Osteoblast (primary cell): ENCODE data around the gene OTOG. TPM values are rescaled to one million over a fixed set of nuclear protein-coding genes. Genes with fewer than 3 reads are reported as not detected.

Experiments
- DNase-seq: peaks from one replicate; pipeline ENCODE4 v3.0.0; 2011; ENCODE audit warnings: low spot score, mixed read lengths; ENCODE audit not compliant: insufficient read length; ENCODE audit errors: missing footprints
- H2AFZ ChIP-seq: 2 replicates; pipeline ENCODE4 v1.6.0; 2011; ENCODE audit warnings: mild to moderate bottlenecking, low read length
- H3K27ac ChIP-seq: 2 replicates; pipeline ENCODE4 v1.5.1; 2011; ENCODE audit warnings: mild to moderate bottlenecking, low read depth, low read length, moderate library complexity
- H3K27me3 ChIP-seq: 2 replicates; pipeline ENCODE4 v1.6.0; 2012; ENCODE audit warnings: mild to moderate bottlenecking, control low read depth, inconsistent platforms, low read length, moderate library complexity; ENCODE audit not compliant: insufficient read depth
- H3K36me3 ChIP-seq: 2 replicates; pipeline ENCODE4 v1.5.1; 2011; ENCODE audit warnings: mild to moderate bottlenecking, low read length, control low read depth, moderate library complexity; ENCODE audit not compliant: insufficient read depth
- H3K4me1 ChIP-seq: 2 replicates; pipeline ENCODE4 v1.5.1; 2011; ENCODE audit warnings: mild to moderate bottlenecking, low read length, control low read depth, moderate library complexity; ENCODE audit not compliant: insufficient read depth
- H3K4me2 ChIP-seq: 2 replicates; pipeline ENCODE4 v1.6.0; 2011; ENCODE audit warnings: mild to moderate bottlenecking, low read length; ENCODE audit not compliant: insufficient read depth
- H3K4me3 ChIP-seq: fragments of 200-600 bp; sonication (generic); 3 replicates; pipeline ENCODE4 v1.5.1; 2012; ENCODE audit warnings: mild to moderate bottlenecking, low read length, inconsistent platforms; ENCODE audit not compliant: insufficient read depth
- H3K79me2 ChIP-seq: 2 replicates; pipeline ENCODE4 v1.6.0; 2012; ENCODE audit warnings: mild to moderate bottlenecking, low read length, control low read depth, inconsistent platforms; ENCODE audit not compliant: insufficient read depth
- H3K9me3 ChIP-seq: 2 replicates; pipeline ENCODE4 v1.5.1; 2011; ENCODE audit warnings: low read depth, low read length, control low read depth
- H4K20me1 ChIP-seq: 2 replicates; pipeline ENCODE4 v1.6.0; 2012; ENCODE audit warnings: mild to moderate bottlenecking, low read length, control low read depth; ENCODE audit not compliant: insufficient read depth
- total RNA-seq: library from RNA; depleted of rRNA; stranded (reverse); fragments of >200 nt; gene quantifications from 2 replicates; pipeline ENCODE4 v1.2.3, GENCODE V29; 2012
- TF ChIP-seq, protein P1 (sequence below): IDR thresholded peaks from 2 replicates; pipeline ENCODE4 v1.5.1; 2011; ENCODE audit warnings: mild to moderate bottlenecking, low read depth, low read length, moderate library complexity; ENCODE audit errors: extremely low read depth

The OTOG gene
- total RNA-seq, 1 donor = not detected

DNA sequence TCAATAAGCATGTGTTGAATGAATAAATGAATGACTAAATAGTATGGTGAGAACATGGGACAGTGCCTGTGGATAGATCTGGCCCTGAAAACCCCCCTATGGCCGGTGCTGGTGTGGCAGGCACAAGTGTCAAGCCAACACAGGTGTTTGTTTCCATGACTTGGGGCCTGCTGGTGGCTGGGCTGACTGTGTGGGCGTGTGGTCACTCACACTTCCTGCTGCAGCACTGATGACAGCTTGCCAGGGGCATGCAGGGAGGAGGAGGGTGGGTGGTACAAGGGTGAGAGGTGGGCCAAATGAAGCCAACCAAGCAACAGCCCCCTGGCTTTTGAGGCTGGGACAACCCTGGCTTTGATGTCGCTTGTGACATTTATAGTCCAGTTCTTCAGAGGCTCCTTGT lies 40.1 kb upstream of the OTOG start:
- DNase-seq = peak; percentile 60

DNA sequence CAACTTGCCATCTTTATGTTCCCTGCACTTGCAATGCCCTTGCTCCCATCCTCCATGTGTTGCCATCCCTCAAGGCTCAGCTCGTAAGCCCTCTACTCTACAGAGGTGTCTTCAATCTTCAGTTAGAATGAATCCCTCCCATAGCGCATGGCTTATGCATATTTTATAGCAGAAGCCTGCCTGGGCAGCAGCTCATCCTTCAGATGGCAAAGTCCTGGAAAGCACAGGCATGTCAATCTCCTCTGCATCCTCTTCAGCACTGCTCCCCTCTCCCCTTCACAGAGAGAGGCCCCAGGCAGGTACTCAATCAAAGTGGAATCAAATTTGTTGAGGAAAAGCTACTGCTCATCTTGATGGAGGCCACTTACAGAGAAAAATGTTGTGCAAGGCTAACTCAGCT lies 39.3 kb upstream of the OTOG start:
- H2AFZ ChIP-seq = no peak overlapping the region
- H3K27ac ChIP-seq = no peak overlapping the region
- no peaks in the 10 kb centered on the region for H3K9me3 ChIP-seq
- H3K4me1 ChIP-seq = peaks cover 4% of the 10 kb centered on the region
- TF ChIP-seq, protein P1, sequence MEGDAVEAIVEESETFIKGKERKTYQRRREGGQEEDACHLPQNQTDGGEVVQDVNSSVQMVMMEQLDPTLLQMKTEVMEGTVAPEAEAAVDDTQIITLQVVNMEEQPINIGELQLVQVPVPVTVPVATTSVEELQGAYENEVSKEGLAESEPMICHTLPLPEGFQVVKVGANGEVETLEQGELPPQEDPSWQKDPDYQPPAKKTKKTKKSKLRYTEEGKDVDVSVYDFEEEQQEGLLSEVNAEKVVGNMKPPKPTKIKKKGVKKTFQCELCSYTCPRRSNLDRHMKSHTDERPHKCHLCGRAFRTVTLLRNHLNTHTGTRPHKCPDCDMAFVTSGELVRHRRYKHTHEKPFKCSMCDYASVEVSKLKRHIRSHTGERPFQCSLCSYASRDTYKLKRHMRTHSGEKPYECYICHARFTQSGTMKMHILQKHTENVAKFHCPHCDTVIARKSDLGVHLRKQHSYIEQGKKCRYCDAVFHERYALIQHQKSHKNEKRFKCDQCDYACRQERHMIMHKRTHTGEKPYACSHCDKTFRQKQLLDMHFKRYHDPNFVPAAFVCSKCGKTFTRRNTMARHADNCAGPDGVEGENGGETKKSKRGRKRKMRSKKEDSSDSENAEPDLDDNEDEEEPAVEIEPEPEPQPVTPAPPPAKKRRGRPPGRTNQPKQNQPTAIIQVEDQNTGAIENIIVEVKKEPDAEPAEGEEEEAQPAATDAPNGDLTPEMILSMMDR = no peak
- H3K27me3 ChIP-seq = peaks cover 9% of the 10 kb centered on the region
- no peak overlapping the region for H3K4me2 ChIP-seq
- no peaks in the 10 kb centered on the region for H4K20me1 ChIP-seq
- H3K36me3 ChIP-seq = no peaks in the 10 kb centered on the region
- DNase-seq = no peak
- no peak overlapping the region for H3K4me3 ChIP-seq
- no peaks in the 10 kb centered on the region for H3K79me2 ChIP-seq

More for the DNA sequence above, 40.1 kb upstream of the OTOG start:
- Histone ChIP-seq H3K36me3 (no peaks in the 10 kb centered on the region), H3K27me3 (peaks cover 9% of the 10 kb centered on the region), H3K4me3 (no peak overlapping the region), H3K4me2 (no peak overlapping the region), H3K9me3 (no peaks in the 10 kb centered on the region), H3K4me1 (peaks cover 4% of the 10 kb centered on the region), H2AFZ (no peak overlapping the region), H4K20me1 (no peaks in the 10 kb centered on the region), H3K79me2 (no peaks in the 10 kb centered on the region), H3K27ac (no peak overlapping the region)
- TF ChIP-seq, protein P1 = no peak

DNA sequence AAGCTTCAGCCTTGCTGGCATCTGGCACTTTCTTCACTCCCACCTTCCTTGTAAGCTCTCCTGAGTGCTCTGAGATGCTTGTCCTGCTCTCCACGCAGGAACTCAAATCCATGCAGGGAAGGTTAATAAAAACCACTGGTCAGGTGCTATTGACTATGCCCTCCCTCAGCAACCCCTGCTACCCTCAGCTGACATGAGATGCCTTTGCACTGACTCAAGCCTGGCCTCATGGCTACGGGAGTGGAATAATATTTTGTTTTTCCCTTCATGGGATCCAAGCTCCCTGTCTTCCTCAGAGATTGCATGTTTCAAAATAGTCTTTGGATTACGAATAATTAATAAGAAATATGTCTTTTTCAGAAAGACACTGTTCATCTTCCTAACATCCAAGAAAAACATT lies 38.8 kb upstream of the OTOG start:
- Histone ChIP-seq H3K27ac (no peak overlapping the region), H3K79me2 (no peaks in the 10 kb centered on the region), H2AFZ (no peak overlapping the region), H3K9me3 (no peaks in the 10 kb centered on the region), H3K4me3 (no peak overlapping the region), H3K27me3 (peaks cover 9% of the 10 kb centered on the region), H3K4me1 (peaks cover 4% of the 10 kb centered on the region), H4K20me1 (no peaks in the 10 kb centered on the region), H3K4me2 (no peak overlapping the region), H3K36me3 (no peaks in the 10 kb centered on the region)
- TF ChIP-seq, protein P1 = no peak
- peak; percentile 82 for DNase-seq

DNA sequence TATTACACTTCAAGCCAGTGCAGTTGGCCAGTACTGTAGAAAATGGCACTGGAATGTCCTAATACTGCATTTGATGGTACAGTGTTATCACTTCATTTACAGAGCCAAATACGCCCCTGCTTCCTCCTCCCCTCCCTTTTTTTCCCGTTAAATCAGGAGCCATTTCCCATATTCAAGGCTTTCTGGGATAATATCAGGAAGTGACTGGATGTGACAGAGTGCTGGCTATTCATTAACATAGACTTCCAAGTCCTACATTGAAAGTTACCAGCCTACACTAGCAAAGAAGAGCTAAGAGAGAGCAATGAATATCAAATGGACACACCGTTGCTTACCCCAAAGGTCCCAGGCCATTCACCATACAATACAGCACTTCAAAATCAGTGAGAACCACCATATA lies 38.3 kb upstream of the OTOG start:
- H3K79me2 ChIP-seq = no peaks in the 10 kb centered on the region
- no peaks in the 10 kb centered on the region for H3K9me3 ChIP-seq
- H4K20me1 ChIP-seq = no peaks in the 10 kb centered on the region
- H3K4me2 ChIP-seq = no peak overlapping the region
- TF ChIP-seq, protein P1 = no peak
- H3K4me1 ChIP-seq = peaks cover 4% of the 10 kb centered on the region
- DNase-seq = peak; percentile 21
- peaks cover 9% of the 10 kb centered on the region for H3K27me3 ChIP-seq
- H3K27ac ChIP-seq = no peak overlapping the region
- no peak overlapping the region for H3K4me3 ChIP-seq
- no peaks in the 10 kb centered on the region for H3K36me3 ChIP-seq
- H2AFZ ChIP-seq = no peak overlapping the region
